Vagina (tissue), 2 donors: Measurements from ENCODE around the gene APOBEC3B.

Source experiments
- CTCF ChIP-seq, 3 experiments: fragments of 450-650 bp in 2 of 3; fragments of 200-600 bp in 1 of 3; sonication (generic) in 1 of 3; IDR thresholded peaks; one replicate each; pipeline ENCODE4 v1.5.1; 2017 to 2019; ENCODE audit warnings: antibody characterized with exemption in 3 of 3, mild to moderate bottlenecking in 2 of 3, moderate library complexity in 2 of 3
- POLR2A ChIP-seq, 2 donors: fragments of 450-650 bp; IDR thresholded peaks; one replicate each; pipeline ENCODE4 v1.6.1; 2017; ENCODE audit warnings: antibody characterized with exemption in 2 of 2, mild to moderate bottlenecking in 2 of 2, moderate library complexity in 2 of 2
- POLR2AphosphoS5 ChIP-seq, 2 donors: sonication (generic); formaldehyde crosslinking; IDR thresholded peaks; one replicate each; pipeline ENCODE4 v1.9.0; 2017; ENCODE audit warnings: antibody characterized with exemption in 2 of 2, mild to moderate bottlenecking in 2 of 2, low read depth in 1 of 2; ENCODE audit not compliant: insufficient read depth in 1 of 2

GRCh38 chr22:38968801-38969200 is 13.3 kb upstream of the APOBEC3B start:
- TF ChIP-seq POLR2A (IDR thresholded peaks at IDR 0.05) (no peak), CTCF (IDR thresholded peaks at IDR 0.05) (no peak), POLR2AphosphoS5 (IDR thresholded peaks at IDR 0.05; ENCODE audit: insufficient read depth in 1 of 2, low read depth in 1 of 2) (no peak)
